Erythroblast (primary cell): ENCODE measurements around the gene ALAS1.

Source experiments
- DNase-seq, 2 experiments: peaks; one replicate each; lab custom pipeline; 2025; lab: John Stamatoyannopoulos, UW
- GATA1 ChIP-seq: IDR thresholded peaks from 2 replicates; pipeline ENCODE4 v1.6.1; 2011; ENCODE audit warnings: low read depth, mild to moderate bottlenecking, control low read depth, low read length, moderate library complexity
- POLR2A ChIP-seq: IDR thresholded peaks from 2 replicates; pipeline ENCODE4 v1.6.1; 2011; ENCODE audit warnings: mild to moderate bottlenecking, low read length

ALAS1 gene

GRCh38 chr3:52257911-52258310 lies 60.0 kb downstream of the ALAS1 start:
- no peak for DNase-seq
- no peak for TF ChIP-seq GATA1
- no peak for TF ChIP-seq POLR2A

- no peak for DNase-seq
- no peak for TF ChIP-seq POLR2A
- no peak for TF ChIP-seq GATA1
Observed at GRCh38 chr3:52259035-52259434, 61.1 kb downstream of the ALAS1 start.

- DNase-seq = no peak
- TF ChIP-seq GATA1 (no peak), POLR2A (no peak)
Observed at GRCh38 chr3:52259448-52259847, 61.5 kb downstream of the ALAS1 start.

- no peak for TF ChIP-seq POLR2A
- TF ChIP-seq GATA1 = no peak
- DNase-seq = no peak
Observed at GRCh38 chr3:52262447-52262846, 64.5 kb downstream of the ALAS1 start.
